Osteocyte (in vitro differentiated cells): Measurements from ENCODE around the gene ERN1. TPM values are rescaled to one million over a fixed set of nuclear protein-coding genes. Genes with fewer than 3 reads are reported as not detected.

Source experiments
- DNase-seq: peaks from one replicate; pipeline ENCODE4 v3.0.0; 2021; ENCODE audit warnings: mixed read lengths; ENCODE audit not compliant: unreplicated experiment; ENCODE audit errors: extremely low spot score
- H3K27ac Mint-ChIP-seq: one replicate; pipeline ENCODE4 v1.8.0; 2021; ENCODE audit warnings: mild to moderate bottlenecking, mixed read lengths; ENCODE audit not compliant: unreplicated experiment
- H3K27me3 Mint-ChIP-seq: one replicate; pipeline ENCODE4 v1.8.0; 2021; ENCODE audit warnings: mixed read lengths; ENCODE audit not compliant: unreplicated experiment
- H3K36me3 Mint-ChIP-seq: one replicate; pipeline ENCODE4 v1.8.0; 2021; ENCODE audit warnings: mixed read lengths; ENCODE audit not compliant: unreplicated experiment
- H3K4me1 Mint-ChIP-seq: one replicate; pipeline ENCODE4 v1.8.0; 2021; ENCODE audit warnings: mixed read lengths; ENCODE audit not compliant: unreplicated experiment
- H3K4me3 Mint-ChIP-seq: one replicate; pipeline ENCODE4 v1.8.0; 2021; ENCODE audit warnings: mild to moderate bottlenecking, moderate library complexity, mixed read lengths; ENCODE audit not compliant: unreplicated experiment
- H3K9me3 Mint-ChIP-seq: one replicate; pipeline ENCODE4 v1.8.0; 2021; ENCODE audit warnings: mixed read lengths; ENCODE audit not compliant: unreplicated experiment
- total RNA-seq: library from RNA; stranded (reverse); gene quantifications from 2 replicates; pipeline ENCODE4 v1.2.1, GENCODE V29; 2021
- TF ChIP-seq, protein P1 (sequence below): fragments of 200-600 bp; sonication (generic); IDR thresholded peaks from 2 replicates; pipeline ENCODE4 v1.5.0; 2021; ENCODE audit warnings: antibody characterized with exemption, mild to moderate bottlenecking, moderate library complexity

Gene ERN1
- total RNA-seq, 1 donor from 2014 or later = 21.4 TPM

DNA sequence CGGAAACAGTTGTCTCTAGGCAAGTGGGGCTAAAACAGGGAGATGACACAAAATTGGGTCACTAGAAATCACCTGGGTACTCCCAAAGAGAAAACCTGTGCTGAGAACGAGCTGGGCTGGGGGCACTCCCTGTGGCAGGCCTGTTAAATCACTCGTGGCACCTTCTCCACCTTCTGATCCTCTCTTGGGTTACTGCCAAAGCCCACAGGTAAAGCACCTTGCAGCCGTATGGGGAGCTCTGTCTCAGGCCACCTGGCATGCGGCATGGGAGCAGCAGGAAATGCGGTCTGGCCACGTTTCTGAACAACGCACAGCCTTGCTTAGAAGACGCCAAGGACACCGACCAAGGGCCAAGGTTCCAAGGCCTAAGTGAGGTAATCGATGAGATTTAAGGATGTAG, 88.0 kb downstream of the ERN1 start:
- no peak for DNase-seq
- H3K9me3 Mint-ChIP-seq = no peaks in the 10 kb centered on the region
- H3K4me1 Mint-ChIP-seq = peaks cover 4% of the 10 kb centered on the region
- TF ChIP-seq, protein P1, sequence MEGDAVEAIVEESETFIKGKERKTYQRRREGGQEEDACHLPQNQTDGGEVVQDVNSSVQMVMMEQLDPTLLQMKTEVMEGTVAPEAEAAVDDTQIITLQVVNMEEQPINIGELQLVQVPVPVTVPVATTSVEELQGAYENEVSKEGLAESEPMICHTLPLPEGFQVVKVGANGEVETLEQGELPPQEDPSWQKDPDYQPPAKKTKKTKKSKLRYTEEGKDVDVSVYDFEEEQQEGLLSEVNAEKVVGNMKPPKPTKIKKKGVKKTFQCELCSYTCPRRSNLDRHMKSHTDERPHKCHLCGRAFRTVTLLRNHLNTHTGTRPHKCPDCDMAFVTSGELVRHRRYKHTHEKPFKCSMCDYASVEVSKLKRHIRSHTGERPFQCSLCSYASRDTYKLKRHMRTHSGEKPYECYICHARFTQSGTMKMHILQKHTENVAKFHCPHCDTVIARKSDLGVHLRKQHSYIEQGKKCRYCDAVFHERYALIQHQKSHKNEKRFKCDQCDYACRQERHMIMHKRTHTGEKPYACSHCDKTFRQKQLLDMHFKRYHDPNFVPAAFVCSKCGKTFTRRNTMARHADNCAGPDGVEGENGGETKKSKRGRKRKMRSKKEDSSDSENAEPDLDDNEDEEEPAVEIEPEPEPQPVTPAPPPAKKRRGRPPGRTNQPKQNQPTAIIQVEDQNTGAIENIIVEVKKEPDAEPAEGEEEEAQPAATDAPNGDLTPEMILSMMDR = no peak
- H3K36me3 Mint-ChIP-seq = peaks cover 44% of the 10 kb centered on the region
- H3K27me3 Mint-ChIP-seq = no peaks in the 10 kb centered on the region
- no peak overlapping the region for H3K27ac Mint-ChIP-seq
- no peak overlapping the region for H3K4me3 Mint-ChIP-seq

DNA sequence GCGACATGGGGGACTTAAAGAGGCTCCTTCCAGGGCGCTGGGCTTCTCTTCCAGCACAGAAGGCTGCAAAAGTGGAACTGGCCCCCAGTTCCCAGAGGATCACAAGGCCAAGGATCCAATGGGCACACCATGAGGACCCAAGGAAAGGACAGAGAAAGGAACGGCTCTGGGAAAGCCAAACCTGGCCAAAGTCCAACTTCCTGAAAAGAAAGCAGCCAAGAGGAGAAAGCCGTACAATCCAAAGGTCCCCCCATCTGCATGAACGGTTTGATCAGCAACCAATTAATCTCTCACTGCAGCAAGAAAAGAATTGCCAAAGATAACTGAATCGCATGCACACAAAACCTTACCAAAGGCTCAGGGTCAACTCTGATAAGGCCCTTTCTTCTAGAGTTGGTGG, 89.7 kb downstream of the ERN1 start:
- Mint-ChIP-seq H3K36me3 (peaks cover 29% of the 10 kb centered on the region), H3K9me3 (no peaks in the 10 kb centered on the region), H3K4me1 (peaks cover 4% of the 10 kb centered on the region), H3K27ac (no peak overlapping the region), H3K4me3 (no peak overlapping the region), H3K27me3 (no peaks in the 10 kb centered on the region)
- DNase-seq = no peak
- TF ChIP-seq, protein P1 = no peak

DNA sequence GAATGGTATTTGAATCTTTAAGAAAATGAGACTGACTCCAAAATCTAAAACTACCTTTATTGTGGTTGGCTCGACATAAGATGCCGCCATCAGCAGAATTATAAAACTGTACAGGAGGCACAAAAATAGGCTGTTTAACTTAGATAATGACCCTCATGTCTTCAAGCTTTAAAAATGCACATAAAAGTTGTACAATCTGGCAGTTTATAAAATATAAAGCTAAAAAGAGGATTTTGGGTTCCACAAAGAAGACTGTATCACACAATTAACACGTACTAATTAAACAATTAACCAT, 90.9 kb downstream of the ERN1 start:
- no peaks in the 10 kb centered on the region for H3K27me3 Mint-ChIP-seq
- H3K9me3 Mint-ChIP-seq = no peaks in the 10 kb centered on the region
- H3K4me1 Mint-ChIP-seq = peaks cover 4% of the 10 kb centered on the region
- no peak overlapping the region for H3K4me3 Mint-ChIP-seq
- no peak for DNase-seq
- no peak overlapping the region for H3K27ac Mint-ChIP-seq
- peaks cover 22% of the 10 kb centered on the region for H3K36me3 Mint-ChIP-seq
- TF ChIP-seq, protein P1 = no peak

DNA sequence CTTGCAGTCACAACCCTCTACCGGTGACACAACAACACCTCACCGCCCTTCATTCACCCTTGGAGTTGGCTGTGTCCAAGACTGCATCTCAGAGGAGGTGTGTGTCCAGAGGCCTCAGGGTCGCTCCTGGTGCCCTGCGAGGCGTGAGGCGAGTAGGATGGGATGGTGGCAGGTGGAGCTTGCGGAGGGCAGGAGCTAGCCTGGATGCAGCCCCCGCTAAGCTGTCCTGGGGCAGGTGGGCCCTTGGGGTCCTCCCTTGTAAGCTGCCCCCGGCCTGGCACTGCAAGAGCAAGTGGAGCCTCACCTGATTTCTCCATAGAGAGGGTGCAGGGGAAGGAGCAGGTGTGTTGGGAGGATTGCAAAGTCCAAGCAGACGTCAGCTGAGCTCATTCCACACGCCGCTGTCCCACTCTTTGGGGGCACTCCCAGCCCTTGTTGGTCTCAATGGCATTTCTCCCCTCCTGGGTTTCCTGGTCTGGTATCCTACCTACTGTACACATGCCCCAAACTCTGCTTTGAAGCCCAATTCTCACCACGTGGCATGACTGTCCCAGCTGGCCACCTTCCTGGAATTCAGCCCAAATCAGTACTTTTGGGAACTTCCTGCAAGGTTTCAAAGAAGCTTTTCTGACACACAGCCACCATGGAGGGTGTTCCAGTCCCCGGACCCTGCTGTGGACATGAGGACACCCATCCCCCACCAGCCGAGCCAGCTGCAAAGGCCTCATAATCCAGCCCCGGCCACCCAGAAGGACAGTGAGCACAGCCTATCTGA, 91.4 kb downstream of the ERN1 start:
- Mint-ChIP-seq H3K4me1 (peaks cover 4% of the 10 kb centered on the region), H3K27me3 (no peaks in the 10 kb centered on the region), H3K27ac (no peak overlapping the region), H3K36me3 (peaks cover 18% of the 10 kb centered on the region), H3K4me3 (no peak overlapping the region), H3K9me3 (no peaks in the 10 kb centered on the region)
- DNase-seq = no peak
- TF ChIP-seq, protein P1 = no peak

DNA sequence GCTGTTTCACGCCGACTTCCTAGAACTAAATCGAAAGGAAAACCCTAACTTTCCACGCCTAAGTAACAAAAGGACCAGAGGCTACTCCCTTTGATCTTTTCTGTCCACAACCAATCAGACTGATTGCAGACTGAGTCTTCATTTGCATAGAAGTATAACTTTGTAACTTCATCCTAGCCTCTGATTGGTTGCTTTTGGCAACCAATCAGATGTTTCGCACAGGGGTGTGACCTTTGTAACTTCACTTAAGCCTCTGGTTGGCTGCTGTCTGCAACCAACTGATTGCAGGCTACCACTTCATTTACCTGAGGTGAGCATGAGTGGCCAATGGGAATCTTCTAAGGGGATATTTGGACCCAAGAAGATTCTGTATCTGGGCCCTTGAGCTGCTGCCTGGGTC, 92.1 kb downstream of the ERN1 start:
- Mint-ChIP-seq H3K27me3 (no peaks in the 10 kb centered on the region), H3K4me3 (no peak overlapping the region), H3K27ac (no peak overlapping the region), H3K36me3 (peaks cover 16% of the 10 kb centered on the region), H3K4me1 (peaks cover 4% of the 10 kb centered on the region), H3K9me3 (no peaks in the 10 kb centered on the region)
- no peak for DNase-seq
- TF ChIP-seq, protein P1 = no peak
